Activated naive CD8-positive, alpha-beta T cell treated with anti-CD3 and anti-CD28 coated beads, Interleukin-2, amount 50 U/mL, for 24 hours (primary cell): ENCODE results near the gene DDX49.

Experiments used
- ATAC-seq: fragments of 150-1000 bp; cut with Tn5 transposase; one replicate; pipeline ENCODE4 v1.10.0; 2021
- DNase-seq: peaks from one replicate; pipeline ENCODE4 v3.0.0; 2021
- H3K27ac Mint-ChIP-seq: one replicate; pipeline ENCODE4 v1.8.0; 2021; ENCODE audit warnings: mild to moderate bottlenecking, mixed read lengths
- H3K27me3 Mint-ChIP-seq: one replicate; pipeline ENCODE4 v1.8.0; 2021; ENCODE audit warnings: mixed read lengths
- H3K36me3 Mint-ChIP-seq: one replicate; pipeline ENCODE4 v1.8.0; 2021; ENCODE audit warnings: low read depth, mixed read lengths
- H3K4me1 Mint-ChIP-seq: one replicate; pipeline ENCODE4 v1.8.0; 2021; ENCODE audit warnings: mixed read lengths
- H3K4me3 Mint-ChIP-seq: one replicate; pipeline ENCODE4 v1.8.0; 2021; ENCODE audit warnings: mild to moderate bottlenecking, moderate library complexity, mixed read lengths
- H3K9me3 Mint-ChIP-seq: one replicate; pipeline ENCODE4 v1.8.0; 2021; ENCODE audit warnings: mixed read lengths

The DDX49 gene

GRCh38 chr19:18889949-18890745 lies 29.4 kb upstream of the DDX49 start:
- DNase-seq: no peak
- Mint-ChIP-seq H3K27me3 (peaks cover 22% of the 10 kb centered on the region), H3K9me3 (no peaks in the 10 kb centered on the region), H3K4me3 (no peak overlapping the region), H3K36me3 (no peaks in the 10 kb centered on the region), H3K4me1 (no peaks in the 10 kb centered on the region), H3K27ac (no peak overlapping the region)
- no peak for ATAC-seq

GRCh38 chr19:18893587-18894253 lies 25.8 kb upstream of the DDX49 start:
- no peaks in the 10 kb centered on the region for H3K9me3 Mint-ChIP-seq
- ATAC-seq (no peak), DNase-seq (no peak)
- H3K27me3 Mint-ChIP-seq: peaks cover 36% of the 10 kb centered on the region
- no peaks in the 10 kb centered on the region for H3K36me3 Mint-ChIP-seq
- no peak overlapping the region for H3K4me3 Mint-ChIP-seq
- H3K27ac Mint-ChIP-seq: no peak overlapping the region
- H3K4me1 Mint-ChIP-seq: peaks cover 6% of the 10 kb centered on the region

GRCh38 chr19:18894254-18895037 lies 25.1 kb upstream of the DDX49 start:
- DNase-seq (no peak), ATAC-seq (no peak)
- Mint-ChIP-seq H3K27me3 (peaks cover 36% of the 10 kb centered on the region), H3K4me1 (peaks cover 6% of the 10 kb centered on the region), H3K36me3 (no peaks in the 10 kb centered on the region), H3K4me3 (no peak overlapping the region), H3K9me3 (no peaks in the 10 kb centered on the region), H3K27ac (no peak overlapping the region)

GRCh38 chr19:18895038-18895823 lies 24.3 kb upstream of the DDX49 start:
- peak; percentile 22 for DNase-seq
- Mint-ChIP-seq H3K4me1 (peaks cover 6% of the 10 kb centered on the region), H3K27ac (no peak overlapping the region), H3K27me3 (peaks cover 33% of the 10 kb centered on the region), H3K4me3 (no peak overlapping the region), H3K36me3 (no peaks in the 10 kb centered on the region), H3K9me3 (no peaks in the 10 kb centered on the region)
- ATAC-seq: no peak

GRCh38 chr19:18895824-18896341 lies 23.6 kb upstream of the DDX49 start, which contains the start of gene CERS1:
CERS1 (minus strand) TSS chr19:18896158; CDS start chr19:18896072, 86 bp downstream.
- DNase-seq (no peak), ATAC-seq (no peak)
- Mint-ChIP-seq H3K27ac (no peak within 1 kb of the TSS), H3K9me3 (no peaks in the 10 kb centered on the region), H3K4me1 (peaks cover 6% of the 10 kb centered on the region), H3K27me3 (peaks cover 33% of the 10 kb centered on the region), H3K36me3 (no peaks in the 10 kb centered on the region), H3K4me3 (peak within 1 kb of the TSS; percentile 63)

GRCh38 chr19:18896421-18896841 lies 23.1 kb upstream of the DDX49 start:
- Mint-ChIP-seq H3K9me3 (no peaks in the 10 kb centered on the region), H3K36me3 (no peaks in the 10 kb centered on the region), H3K4me3 (peak overlapping the region; percentile 63), H3K27ac (no peak overlapping the region), H3K4me1 (peaks cover 6% of the 10 kb centered on the region), H3K27me3 (peaks cover 32% of the 10 kb centered on the region)
- ATAC-seq (no peak), DNase-seq (no peak)

GRCh38 chr19:18897094-18898029 lies 22.2 kb upstream of the DDX49 start:
- no peak overlapping the region for H3K27ac Mint-ChIP-seq
- ATAC-seq (no peak), DNase-seq (no peak)
- no peaks in the 10 kb centered on the region for H3K9me3 Mint-ChIP-seq
- H3K27me3 Mint-ChIP-seq: peaks cover 29% of the 10 kb centered on the region
- H3K4me1 Mint-ChIP-seq: peaks cover 6% of the 10 kb centered on the region
- H3K36me3 Mint-ChIP-seq: no peaks in the 10 kb centered on the region
- H3K4me3 Mint-ChIP-seq: no peak overlapping the region

- no peaks in the 10 kb centered on the region for H3K36me3 Mint-ChIP-seq
- no peaks in the 10 kb centered on the region for H3K9me3 Mint-ChIP-seq
- H3K4me3 Mint-ChIP-seq: no peak overlapping the region
- H3K27ac Mint-ChIP-seq: no peak overlapping the region
- H3K27me3 Mint-ChIP-seq: peaks cover 27% of the 10 kb centered on the region
- ATAC-seq (no peak), DNase-seq (no peak)
- H3K4me1 Mint-ChIP-seq: peaks cover 6% of the 10 kb centered on the region
Observed at GRCh38 chr19:18898081-18898606, 21.4 kb upstream of the DDX49 start.

- DNase-seq (no peak), ATAC-seq (no peak)
- Mint-ChIP-seq H3K4me3 (no peak overlapping the region), H3K36me3 (no peaks in the 10 kb centered on the region), H3K27ac (no peak overlapping the region), H3K4me1 (peaks cover 6% of the 10 kb centered on the region), H3K9me3 (no peaks in the 10 kb centered on the region), H3K27me3 (peaks cover 22% of the 10 kb centered on the region)
Observed at GRCh38 chr19:18898607-18899408, 20.7 kb upstream of the DDX49 start.

- Mint-ChIP-seq H3K9me3 (no peaks in the 10 kb centered on the region), H3K4me1 (peaks cover 6% of the 10 kb centered on the region), H3K27ac (no peak overlapping the region), H3K27me3 (peaks cover 15% of the 10 kb centered on the region), H3K4me3 (no peak overlapping the region), H3K36me3 (no peaks in the 10 kb centered on the region)
- DNase-seq (no peak), ATAC-seq (no peak)
Observed at GRCh38 chr19:18899624-18900560, 19.6 kb upstream of the DDX49 start.

GRCh38 chr19:18900700-18901481 lies 18.6 kb upstream of the DDX49 start:
- Mint-ChIP-seq H3K4me3 (no peak overlapping the region), H3K9me3 (no peaks in the 10 kb centered on the region), H3K27ac (no peak overlapping the region), H3K36me3 (peaks cover 4% of the 10 kb centered on the region), H3K4me1 (peaks cover 6% of the 10 kb centered on the region), H3K27me3 (peaks cover 14% of the 10 kb centered on the region)
- ATAC-seq: no peak
- no peak for DNase-seq
